Stimulated activated CD8-positive, alpha-beta memory T cell treated with anti-CD3 and anti-CD28 coated beads, Interleukin-15, amount 100 ng/mL, for 4 hours (primary cell): ENCODE results near the gene FOXB1.
A peak's percentile ranks its signal among the peaks of the same experiment; 100 is the strongest.

Experiments used
- DNase-seq, 2 donors: peaks; one replicate each; pipeline ENCODE4 v3.0.0-alpha.2; 2020; ENCODE audit warnings: low read depth in 2 of 2

The FOXB1 gene

DNA sequence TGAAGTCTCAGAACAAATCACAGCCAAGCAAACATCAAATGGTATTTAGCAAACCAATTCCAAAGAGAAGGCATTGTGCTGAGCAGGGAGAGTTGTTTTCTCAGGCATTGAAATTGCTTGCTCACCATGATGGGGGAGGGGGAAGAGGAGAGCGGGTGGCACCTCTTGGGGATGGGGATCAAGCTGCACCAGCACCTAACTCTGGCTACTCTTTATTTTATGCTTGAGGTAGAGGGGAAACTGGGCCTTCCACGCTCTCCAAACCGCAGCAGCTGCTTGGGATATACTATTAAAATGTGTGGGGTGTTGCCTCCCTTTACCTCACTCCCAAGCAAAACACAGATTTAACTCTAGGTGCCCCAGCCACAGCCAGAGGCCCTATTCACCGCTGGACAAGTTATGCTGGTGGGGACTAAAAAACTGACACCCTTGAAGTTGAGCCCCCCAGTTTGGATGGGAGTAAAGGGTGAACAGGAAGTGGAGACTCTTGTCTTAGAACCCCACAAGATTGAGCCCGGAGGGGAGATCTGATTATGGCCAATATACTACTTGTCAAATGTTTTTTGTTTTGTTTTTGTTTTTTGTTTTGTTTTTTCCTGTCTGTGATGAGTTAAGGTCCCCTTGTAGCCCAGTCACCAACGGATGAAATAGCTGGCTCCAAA is 5.0 kb upstream of the FOXB1 start:
- DNase-seq, result no peak

DNA sequence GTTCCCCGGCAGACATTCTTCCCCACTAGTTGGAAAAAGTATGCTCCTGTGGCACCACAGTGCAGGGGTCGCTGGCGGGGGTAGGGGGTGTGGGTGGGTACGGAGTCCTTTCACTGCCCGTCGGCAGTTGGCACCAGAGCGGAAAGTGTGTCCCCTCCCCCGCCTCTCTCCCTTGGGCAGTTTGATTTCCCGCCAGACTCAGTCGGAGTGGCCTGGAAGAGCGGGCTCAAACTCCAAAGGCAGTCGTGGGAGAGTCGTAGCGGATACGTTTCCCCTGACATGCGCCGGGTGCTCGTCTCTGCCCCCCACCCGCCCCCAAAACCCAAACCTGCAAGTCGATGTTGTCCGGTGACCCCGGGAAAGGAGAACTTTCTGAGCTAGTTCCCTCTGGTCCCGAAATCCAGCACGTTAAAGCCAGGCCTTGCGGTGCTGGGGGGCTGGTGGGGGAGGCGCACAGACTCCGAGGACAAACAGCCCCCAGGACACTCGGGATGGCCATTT is 4.4 kb upstream of the FOXB1 start:
- DNase-seq, result no peak

DNA sequence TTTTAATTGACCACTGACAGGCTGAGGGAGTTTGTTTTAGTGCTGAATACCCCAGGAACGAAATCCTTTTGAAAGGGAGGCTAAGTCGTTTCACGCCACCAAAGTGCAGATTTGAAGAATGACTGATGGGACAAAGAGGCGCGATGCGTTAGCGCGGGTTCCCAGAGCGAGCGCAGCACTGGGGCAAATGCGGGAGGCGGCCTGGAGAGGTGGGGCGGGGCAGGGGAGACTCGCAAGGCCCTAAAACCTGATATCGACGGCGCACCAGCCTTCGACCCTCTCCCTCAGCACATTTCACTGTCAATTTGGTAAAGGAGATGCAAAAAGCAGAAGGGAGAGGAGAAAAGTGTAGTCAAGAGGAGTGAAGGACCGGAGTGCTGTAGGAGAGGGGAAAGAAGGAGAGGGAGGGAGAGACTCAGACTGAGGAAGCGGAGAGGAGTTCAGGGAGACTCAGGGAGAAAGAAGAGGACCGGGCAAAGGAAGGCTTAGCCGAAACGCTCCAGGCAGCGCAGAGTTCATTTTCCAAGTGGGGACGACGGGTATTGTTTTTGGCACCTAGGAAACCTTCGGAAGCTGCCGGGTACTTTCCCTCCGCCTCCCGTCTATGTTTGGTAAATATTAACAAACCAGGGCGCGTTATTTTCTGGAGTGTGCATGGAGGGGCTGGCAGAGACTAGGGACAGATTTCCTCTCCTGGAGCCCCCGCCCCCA is 3.8 kb upstream of the FOXB1 start:
- no peak for DNase-seq

DNA sequence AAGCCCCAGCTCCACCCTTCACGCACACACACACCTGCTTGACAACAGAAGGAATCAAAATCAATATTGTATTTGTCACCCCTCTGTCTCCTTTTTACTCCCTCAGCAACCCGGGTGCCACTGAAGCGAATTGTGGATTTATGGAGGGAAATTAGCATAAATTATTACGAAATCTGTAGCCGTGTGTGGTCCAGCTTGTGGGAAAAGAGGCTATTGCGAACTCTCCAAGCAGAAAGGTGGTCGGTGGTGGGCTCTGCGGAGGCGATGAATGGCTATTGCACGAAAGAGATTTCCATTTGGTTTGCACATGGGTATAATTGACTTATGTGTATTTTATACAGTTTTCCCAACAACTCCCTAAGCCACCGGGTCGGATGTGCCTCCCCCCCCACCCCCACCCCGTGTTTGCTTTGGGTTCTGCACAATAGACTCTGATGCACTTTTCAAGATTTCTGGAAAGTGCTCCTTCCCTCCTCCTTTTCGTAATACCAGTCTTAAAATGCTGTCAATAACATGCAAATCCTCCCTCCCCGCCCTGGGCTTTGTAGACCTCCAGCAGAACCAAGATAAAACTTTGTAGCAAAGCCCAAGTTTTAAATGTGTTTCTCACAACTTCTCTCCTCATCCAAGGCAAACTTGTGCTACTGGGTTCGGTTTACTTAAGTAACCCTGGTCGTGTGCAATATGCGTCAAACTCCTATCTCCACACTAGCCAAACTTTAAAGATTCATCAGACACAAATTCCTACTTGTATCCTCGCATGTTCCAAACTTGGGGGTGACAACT is 3.1 kb upstream of the FOXB1 start:
- no peak for DNase-seq

DNA sequence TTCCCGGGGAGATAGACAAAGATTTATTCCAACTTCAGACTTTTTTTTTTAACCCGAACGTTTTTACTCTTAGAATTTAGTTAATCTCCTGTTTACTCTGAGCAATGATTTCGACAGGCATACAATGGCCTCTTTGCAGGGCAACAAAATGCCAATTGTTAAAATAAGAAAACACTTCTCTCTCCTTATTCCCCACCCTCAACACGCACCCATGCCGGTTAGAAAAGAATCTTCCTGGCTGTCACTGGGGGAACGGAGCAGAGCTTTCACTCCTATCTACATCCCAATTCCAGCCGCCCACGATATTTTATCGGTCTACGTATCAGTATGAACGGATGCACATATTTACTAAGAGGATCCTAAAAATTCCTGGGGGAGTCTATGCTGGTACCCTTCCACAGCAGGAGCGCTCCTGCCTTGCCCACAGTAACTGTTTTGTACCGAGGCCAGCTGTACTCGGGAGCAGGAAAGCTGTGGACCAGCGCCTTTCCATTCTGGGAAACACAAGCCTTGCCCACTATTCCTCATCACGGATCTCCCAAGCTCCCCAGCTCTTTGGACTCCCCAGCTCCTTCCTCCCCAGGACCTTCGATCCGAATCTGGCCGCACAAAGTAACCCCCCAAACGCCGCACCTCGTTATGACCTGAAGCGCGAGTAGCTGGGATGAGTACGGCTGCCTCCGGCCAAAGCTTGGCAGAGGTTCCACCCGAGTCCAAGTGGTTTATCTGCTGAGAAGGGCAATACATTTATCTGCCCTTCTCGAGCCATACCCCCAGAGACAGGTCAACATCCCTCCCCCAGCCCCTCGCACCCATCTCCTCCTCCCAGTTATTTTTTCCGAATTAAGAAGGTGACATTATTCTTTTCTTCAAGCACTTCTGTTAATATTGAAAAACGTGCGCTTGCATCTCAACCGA is 2.2 kb upstream of the FOXB1 start:
- DNase-seq, result no peak

DNA sequence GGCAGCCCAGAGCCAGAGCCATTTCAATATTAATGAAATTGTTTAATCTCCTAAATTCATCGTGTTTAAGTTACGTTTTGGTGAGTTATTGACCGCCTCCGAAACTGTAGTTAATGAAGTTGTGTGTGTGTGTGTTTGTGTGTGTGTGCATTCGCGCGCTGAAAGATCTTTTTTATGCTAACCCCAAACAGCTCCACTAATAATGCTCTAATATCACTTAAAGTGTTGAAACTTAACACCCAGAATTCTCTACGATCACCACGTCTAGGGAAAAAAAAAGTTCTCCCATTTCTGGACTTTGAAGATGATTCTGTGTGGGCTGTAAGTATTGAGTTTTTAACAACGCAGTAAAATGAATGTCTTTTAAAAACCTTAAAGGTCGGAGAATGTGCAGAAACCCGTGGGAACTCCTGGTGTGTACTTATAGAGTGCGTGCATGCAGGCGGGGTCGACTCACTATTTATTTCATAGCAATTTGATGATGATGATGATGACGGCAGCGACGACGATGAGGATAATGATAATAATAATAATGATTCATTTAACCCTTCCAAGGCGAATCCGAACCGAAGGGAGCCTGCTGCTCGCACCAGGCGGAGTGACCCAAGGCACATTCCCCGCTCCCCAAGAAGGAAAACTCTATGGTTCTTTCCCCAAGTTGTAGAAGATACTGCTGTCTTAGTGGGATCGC is 1.4 kb upstream of the FOXB1 start:
- DNase-seq, result no peak

DNA sequence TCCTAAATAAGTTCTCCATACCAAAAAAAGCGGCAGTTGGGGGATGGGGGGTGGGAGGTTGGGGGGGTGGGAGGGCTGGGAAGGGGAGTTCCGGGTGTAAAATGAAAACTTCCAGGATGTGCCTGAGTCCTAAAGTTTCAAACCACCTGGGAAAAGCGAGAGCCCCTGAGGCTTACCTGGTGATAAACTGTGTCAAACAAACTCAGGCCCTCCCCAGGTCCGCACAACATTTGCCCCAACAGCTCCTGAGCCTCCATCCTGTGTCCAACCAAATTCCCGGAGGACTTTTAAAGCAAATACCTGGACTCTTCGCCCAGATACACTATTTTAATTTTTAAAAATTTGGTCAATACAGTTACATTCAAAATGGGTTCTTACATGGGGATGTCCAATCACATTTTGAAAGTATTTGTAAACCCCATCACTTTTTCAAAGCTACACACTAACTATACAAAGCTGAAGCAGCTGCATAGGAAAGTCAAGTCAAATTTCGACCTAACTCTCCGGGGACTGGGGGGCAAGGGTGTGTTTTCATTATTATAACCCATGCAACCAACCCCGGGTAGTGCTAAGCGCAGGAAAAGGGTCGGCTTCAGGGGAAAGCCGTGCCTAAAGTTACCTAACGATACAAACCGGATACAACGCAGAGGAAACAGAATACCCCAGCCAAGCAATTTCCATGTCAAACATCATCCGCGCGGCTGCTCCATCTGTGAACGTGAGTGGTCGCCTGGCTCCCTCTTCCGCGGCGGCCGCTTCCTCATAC is 685 bp upstream of the FOXB1 start:
- no peak for DNase-seq

DNA sequence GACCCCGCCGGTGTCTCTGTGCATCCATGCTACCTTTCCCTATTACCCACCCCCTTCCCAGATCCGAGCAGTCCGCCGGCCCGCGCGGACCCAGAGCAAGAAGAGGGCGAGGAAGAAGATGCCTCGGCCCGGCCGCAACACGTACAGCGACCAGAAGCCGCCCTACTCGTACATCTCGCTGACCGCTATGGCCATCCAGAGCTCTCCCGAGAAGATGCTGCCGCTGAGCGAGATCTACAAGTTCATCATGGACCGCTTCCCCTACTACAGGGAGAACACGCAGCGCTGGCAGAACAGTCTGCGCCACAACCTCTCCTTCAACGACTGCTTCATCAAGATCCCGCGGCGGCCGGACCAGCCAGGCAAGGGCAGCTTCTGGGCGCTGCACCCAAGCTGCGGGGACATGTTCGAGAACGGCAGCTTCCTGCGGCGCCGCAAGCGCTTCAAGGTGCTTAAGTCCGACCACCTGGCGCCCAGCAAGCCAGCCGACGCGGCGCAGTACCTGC is 788 bp downstream of the FOXB1 start:
- DNase-seq, result no peak

DNA sequence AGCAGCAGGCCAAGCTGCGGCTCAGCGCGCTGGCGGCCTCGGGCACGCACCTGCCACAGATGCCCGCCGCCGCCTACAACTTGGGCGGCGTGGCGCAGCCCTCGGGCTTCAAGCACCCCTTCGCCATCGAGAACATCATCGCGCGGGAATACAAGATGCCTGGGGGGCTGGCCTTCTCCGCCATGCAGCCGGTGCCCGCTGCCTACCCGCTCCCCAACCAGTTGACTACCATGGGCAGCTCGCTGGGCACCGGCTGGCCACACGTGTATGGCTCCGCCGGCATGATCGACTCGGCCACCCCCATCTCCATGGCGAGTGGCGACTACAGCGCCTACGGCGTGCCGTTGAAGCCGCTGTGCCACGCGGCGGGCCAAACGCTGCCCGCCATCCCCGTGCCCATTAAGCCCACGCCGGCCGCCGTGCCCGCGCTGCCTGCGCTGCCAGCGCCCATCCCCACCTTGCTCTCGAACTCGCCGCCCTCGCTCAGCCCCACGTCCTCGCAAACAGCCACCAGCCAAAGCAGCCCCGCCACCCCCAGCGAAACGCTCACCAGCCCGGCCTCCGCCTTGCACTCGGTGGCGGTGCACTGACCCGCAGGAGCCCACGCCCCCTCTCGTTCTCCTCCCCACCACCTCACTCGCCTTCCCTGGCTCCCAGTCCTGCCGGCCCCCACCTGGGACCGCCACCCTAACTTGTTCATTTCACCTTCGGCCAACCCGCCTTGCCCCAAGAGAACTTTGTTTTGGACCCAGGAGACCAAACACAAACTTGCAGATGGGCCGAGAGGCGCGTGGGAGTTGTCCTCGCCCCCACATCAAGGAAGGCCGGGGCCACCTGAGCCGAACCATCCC is 1.5 kb downstream of the FOXB1 start:
- DNase-seq, result no peak

DNA sequence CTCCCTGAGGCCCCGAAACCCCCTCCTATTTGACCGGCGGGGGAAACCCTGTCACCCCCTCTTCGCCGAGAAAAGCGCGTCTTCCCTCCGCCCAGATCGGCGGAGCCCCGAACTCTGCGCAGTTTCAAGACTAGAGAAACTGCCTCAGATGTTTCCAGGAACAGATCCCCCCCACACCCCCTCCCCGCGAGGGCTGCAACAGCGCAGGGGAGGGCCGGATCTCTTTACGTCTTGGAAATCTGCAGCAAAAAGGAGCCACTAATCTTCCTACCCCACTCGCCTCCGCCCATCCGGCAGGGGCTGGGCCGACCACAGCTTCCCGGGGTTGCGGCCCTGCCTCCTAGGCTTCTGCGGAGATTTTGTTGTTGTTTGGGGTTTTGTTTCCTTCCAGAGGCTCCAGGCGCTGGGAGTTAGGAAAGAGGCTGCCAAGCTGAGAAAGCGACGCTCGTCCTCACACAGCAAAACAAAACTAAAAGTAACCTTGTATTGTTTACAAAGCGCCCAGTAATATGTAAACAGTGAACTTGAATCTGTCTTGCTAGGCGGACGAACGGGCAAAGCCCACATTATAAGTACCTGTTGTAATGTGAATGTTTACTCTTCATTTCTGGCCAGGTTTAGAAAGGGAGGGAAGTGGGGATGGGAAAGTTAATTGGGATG is 2.2 kb downstream of the FOXB1 start:
- peak in 1 of 2 donors; percentile 43 for DNase-seq

DNA sequence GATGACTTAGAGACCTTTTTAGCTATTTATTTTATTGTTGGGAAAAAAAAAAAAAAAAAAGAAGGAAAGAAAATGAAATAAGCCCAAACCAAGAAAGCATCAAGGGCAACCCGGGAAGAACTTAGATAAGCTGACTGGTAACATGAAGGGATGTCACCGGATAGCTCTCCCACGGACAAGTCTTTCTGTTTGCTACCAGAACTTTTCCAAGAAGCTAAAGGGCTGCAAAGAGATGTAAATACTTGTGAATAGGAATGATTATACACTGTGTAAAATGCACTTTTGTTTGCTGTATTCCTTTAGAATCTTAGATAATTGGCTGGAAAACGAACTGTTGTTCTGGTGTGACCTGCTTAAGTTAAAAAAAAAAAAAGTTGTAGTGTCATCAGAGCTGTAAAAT is 2.8 kb downstream of the FOXB1 start:
- DNase-seq, result no peak

DNA sequence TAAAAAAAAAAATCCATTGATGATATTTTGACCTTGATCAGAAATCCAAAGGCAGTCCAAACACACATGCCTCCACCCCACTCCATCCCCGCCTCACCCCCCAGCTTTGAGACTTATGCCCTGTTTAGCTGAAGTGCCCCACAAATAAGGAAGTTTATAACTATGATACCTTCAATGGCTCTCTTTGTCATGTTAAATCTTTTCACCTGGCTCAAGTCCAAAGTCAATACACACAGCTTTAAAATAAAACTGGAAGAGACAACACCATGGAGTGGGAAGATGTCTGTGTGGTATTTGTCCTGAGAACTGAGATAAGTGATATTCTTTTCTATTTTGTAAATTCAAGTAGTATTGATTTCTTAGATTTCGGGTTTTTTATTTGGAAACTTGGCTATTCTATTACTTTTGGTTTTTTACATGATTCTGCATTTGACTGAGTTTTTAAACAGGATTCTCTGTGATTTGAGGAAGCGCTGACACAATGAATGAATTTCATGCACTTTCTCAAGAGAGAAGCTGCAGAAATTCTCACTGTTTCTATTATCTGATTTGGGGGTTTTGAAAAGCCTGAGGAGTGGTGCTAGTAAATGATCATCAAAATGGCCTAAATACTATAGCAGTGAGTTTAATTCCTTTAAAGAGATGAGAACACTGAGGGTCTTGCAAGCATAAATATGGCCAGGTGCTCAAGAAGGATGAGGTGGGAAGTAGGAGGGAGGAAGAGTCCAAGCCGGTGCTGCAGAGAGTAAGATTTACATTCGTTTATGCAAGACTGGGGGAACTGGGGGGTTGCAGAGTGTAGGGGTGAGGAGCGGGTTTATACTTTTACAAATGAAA is 5.2 kb downstream of the FOXB1 start:
- DNase-seq, result no peak

DNA sequence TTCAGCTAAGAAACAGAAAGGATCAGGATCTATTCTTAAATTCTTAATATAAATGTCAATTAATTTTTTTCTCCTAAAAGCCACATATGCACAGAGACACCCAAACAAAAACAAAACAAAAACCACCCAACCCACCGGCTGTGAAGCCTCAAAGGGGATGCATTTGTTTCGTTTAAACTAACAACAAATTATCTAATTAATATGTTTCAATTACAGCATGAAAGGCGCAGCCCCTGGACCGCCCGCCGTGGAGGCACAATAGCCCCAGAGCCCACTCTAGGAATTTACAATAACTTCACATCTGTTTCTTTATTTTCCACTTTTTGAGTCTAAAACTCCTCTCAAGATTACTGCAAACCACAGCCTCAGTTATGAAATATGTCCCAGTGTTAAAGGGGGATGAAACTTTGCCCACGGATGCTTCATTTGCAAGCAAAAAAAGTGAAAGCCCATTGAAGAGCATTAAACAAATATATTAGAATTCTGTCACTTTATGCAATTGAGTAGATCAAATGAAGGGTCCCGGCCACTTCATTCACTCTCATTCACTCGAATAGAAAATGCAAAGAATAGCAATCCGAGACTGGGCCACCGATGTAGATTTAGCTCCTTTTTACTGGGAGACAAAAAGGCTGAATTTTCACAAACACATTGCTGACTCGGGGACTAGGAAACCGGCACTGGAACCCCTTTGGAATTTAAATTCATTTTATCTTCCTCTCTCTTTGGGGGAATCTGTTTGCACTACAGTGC is 6.0 kb downstream of the FOXB1 start:
- no peak for DNase-seq

DNA sequence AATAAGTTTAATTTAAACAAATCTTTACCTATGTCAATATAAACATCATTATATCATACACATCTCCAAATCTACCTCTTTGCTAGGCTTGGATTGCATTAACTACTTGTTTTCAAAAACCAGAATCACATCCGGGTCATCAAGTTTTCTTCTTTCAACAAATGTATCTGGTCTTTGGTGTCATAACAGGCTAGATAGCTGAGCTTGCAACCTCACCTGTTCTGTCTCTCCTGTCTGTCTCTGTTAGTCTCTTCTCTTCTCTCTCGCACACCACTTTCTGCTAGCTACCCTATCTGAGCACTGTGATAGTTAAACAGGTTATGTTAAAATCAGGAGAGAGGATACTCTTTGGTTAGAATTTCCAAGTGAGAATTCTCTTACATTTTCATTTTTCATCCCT is 6.7 kb downstream of the FOXB1 start:
- no peak for DNase-seq

DNA sequence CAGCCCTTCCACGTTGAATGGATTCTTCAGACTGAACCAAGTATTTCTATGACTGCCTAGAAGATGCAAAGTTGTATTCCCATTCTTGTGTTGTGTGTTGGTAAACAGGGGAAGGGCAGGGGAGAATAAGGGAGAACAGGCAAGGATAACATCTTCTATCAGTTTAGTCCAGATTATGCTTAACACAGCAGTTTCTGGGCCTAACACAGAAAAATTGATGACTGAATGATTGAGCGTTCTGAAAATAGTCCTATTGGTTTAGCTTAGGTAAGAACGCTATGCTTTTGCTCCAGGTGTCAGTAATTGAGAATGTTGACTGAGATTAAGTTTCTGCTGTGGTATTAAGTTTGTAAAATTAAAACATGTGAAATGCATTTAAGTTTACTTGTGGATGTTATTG is 8.6 kb downstream of the FOXB1 start:
- DNase-seq, result no peak

DNA sequence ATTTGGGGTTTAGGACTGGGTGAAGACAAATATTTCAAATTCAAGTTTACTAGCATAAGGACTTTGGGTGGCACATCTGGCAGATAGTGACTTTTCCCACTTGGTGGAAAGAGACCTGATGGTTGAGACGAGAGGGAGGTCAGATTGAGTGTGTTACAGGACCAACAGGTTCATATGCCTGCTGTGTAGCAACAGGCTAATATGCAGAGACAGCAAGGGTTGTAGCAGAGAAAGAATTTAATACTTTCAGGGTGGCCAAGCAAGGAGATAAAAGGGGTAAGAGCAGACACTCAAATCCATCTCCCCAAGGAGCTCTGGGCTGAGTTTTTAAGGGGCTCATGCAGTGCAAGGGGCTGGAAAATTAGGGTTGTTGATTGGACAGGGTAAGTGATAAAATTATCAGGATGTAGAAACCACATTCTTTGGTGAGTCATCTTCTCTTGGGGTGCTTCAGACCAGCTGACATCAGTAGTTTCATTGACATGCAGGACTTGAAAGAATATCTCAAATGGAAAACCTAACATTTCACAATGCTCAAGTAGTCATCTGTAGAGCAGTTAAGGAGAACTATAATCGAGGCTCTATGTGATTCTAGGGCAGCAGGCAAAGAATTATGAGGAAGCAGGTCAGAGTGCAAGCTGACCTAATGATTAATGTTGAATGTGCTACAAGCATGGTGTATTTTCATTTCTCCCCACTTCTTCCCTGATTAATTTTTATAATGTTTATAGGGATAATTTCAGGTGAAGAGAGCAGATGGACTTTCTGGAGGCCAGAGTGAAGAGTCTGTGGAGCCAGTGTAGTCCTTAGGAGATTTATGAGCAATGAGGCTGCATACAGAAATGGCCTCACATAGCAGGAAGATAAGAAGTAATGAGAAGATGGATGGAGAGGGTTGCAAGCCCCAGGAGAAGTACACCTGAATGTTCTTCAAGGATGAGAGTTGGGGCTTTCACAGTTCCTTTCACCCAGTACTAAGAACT is 13.7 kb downstream of the FOXB1 start:
- DNase-seq, result no peak
